ENCODE results near the gene PPIF.

DNA sequence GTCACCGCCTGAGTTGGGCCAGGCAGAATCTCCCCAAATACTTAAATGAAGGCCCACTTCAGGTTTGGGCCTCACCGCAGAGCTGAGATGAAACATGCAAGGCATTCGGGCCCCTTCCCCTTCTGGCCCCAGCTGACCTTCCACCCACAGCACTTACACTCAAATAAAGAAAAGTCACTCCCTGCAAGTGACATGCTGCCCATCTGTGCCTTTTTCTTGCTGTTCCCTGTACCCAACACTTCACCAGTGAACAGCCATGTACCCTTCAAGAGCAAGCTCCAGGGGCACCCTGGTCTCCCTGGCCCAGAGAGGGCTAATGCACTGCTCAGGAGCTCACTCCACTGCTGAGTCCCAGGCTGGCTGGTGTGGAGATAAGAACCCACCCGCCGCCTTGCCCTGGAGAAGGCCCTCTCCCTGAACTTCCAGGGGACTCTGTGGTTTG, 57.4 kb downstream of the PPIF start:
- no peak for TF ChIP-seq POLR2A (IDR thresholded peaks at IDR 0.05)
- TF ChIP-seq, protein P1, sequence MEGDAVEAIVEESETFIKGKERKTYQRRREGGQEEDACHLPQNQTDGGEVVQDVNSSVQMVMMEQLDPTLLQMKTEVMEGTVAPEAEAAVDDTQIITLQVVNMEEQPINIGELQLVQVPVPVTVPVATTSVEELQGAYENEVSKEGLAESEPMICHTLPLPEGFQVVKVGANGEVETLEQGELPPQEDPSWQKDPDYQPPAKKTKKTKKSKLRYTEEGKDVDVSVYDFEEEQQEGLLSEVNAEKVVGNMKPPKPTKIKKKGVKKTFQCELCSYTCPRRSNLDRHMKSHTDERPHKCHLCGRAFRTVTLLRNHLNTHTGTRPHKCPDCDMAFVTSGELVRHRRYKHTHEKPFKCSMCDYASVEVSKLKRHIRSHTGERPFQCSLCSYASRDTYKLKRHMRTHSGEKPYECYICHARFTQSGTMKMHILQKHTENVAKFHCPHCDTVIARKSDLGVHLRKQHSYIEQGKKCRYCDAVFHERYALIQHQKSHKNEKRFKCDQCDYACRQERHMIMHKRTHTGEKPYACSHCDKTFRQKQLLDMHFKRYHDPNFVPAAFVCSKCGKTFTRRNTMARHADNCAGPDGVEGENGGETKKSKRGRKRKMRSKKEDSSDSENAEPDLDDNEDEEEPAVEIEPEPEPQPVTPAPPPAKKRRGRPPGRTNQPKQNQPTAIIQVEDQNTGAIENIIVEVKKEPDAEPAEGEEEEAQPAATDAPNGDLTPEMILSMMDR (IDR thresholded peaks at IDR 0.05): no peak

All from breast epithelium (tissue), 3 donors.